ENCODE data around the gene FXYD1.

FXYD1 gene

DNA sequence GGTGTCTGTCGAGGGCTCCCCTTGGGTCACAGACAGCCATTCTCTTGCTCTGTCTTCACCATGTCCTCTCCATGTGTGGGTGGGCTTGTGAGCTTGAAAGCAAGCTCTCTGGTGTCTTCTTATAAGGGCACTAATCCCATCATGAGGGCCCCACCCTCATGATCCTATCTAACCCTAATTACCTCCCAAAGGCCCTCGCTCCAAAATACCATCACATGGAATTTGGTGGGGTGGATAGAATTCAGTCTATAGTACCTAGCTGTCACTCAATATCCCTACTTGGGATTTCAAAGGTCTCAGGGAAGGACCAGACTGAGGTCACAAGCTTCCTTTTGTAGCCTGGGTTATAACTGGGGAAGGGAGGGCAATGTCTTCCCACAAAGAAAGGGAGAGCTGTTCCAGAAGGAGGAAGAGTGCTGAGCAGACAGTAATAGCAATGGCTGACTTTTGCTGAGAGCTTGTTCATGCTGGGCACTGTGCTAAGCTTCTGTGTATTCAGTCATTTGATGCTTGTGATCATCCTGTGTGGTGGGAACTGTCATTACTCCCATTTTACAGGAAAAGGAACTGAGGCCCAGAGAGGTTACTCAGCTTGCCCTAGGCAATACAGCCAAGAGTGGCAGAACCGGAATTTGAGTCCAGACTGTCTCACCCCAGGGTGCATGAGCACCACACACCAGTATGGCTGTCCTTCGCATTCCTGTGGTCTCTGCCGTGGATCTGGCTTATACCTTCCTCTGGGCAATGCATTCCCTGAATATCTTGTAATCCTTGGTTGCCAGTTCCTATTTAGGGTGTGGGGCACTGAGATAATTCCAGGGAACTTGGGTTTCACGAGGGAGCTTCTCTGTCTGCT, 24.1 kb downstream of the FXYD1 start:
- ATAC-seq (no peak), DNase-seq (no peak)

DNA sequence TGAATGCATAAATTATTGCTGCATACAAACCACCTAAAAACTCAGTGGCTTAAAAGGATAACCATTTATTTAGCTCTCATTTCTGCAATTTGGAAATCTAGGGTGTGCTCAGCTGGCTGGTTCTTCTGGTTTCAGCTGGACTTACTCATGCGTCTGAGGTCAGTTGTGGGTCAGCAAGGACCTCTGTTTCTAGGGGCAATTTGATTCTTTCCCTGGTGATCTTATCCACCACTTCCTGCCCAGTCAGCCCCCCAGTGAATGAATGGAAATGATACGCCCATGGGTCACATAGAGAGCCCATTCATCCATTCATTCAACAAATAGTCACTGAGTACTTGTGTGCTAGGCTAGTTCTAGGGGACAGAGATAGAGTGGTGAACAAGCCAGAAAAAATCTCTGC, 25.8 kb downstream of the FXYD1 start:
- ATAC-seq (no peak), DNase-seq (no peak)

DNA sequence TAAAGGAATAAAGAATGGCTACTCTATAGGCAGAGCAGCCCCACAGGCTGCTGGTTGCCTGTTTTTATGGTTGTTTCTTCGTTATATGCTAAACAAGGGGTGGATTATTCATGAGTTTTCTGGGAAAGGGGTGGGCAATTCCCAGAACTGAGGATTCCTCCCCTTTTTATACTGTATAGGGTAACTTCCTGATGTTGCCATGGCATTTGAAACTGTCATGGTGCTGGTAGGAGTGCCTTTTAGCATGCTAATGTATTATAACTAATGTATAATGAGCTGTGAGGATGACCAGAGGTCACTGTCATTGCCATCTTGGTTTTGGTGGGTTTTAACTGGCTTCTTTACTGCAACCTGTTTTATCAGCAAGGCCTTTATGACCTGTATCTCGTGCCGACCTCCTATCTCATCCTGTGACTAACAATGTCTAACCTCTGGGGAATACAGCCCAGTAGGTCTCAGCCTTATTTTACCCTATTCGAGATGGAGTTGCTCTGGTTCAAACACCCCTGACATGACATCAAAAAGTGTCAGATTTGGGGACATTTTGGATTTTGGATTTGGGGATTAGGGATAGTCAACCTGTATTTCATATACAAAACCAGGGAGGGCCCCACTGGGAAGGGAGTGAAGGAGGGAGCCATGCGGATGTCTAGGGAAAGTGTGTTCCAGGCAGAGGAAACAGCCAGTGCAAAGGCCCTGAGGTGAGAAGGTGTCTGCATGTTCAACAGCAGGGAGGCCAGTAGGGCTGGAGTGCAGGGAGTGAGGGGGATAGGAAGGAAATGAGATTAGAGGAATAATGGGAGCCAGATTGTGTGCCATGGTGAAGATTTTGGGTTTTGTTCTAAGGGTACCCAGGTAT, 26.8 kb downstream of the FXYD1 start:
- DNase-seq (no peak), ATAC-seq (no peak)

DNA sequence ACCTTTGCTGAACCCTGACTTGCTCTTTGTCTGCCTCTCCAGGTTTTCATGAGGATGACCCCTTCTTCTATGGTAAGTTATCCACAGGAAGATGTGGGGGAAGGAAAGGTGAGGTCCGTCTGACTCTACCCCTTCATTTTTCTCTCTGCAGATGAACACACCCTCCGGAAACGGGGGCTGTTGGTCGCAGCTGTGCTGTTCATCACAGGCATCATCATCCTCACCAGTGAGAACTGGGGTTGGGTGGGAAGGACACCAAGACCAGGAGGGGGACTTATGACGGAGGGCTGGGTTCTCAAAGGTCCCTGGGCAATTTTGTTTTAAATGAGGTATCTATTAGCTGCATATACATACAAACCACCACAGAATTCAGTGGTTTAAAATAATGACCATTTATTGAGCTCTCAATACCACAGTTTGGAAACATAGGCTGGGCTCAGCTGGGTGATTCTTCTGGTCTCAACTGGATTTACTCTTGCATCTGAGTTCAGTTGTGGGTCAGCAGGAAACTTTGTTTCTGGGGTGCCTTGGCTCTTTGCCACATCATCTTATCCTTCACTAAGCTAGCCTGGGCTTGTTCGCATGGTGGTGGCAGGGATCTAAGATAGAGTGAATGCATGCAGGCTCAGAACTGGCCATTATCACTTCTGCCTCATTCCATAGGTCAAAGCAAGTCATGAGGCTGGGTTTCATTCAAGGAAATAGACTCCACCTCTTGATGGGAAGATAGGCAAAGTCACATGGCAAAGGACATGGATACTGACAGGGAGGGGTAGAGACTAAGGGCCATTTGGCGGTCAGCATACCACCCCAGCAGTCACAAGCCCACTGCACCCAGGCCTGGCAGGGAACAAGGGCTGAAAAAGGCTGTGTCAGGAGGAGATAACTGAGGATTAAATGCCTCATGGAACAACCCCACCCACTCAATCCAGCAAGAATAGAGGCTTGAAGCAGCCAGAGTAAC, 27.8 kb downstream of the FXYD1 start:
- no peak for ATAC-seq
- DNase-seq: peak; percentile 42

DNA sequence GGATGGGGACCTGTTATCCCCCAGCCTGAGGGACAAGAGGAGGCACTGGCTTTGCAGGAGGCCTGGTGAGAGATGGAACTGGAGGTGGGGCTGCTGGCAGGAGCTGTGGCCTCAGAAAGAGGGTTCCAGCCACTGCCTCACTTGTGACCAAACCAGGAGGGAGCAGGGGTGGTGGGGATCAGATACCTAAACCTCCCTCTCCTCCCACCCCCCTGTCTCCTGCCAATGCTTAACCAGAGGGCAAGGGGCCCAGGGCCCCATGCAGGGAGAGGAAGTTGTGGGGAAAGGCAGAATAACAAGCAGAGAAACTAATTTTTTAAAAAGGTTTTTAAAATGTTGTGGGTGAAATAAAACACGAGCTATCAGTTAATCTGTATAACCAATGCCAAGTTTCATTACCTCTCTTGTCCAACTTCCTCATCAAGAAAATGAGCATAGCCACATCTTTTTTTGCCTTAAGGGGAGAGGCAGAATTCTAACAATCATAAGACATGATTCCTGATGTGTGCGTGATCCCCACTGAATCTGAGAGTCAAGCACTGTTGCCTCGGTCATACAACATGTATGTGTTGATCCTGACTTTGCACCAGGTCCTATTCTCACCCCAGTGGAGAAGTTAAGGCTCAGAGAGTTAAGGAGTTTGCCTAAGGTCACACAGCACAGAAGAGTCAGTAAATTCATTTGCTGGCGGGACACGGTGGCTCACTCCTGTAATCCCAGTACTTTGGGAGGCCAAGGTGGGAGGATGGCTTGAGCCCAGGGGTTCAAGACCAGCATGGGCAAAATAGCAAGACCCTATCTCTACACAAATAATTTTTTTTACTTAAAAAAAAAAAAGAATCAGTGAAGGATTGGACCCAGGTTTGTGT, 28.9 kb downstream of the FXYD1 start:
- DNase-seq: no peak
- ATAC-seq: no peak

DNA sequence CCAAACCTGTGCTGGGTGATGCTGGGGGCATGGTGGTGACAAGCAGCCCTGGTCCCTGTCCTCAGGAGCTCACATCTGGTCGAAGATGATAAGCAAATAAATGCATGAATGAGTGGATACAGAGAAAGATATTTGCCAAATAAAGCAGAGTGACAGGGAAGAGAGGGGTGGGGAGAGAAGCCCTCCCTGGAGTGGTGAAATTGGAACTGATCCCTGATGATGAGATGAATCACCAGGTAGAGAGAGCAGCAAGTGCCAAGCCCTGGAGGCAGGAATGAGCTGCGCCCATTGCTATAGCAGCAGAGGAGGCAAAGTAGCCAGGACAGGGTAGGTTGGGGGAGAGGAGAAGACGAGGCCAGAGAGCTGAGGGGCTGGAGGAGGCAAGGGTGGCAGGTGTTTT, 29.6 kb downstream of the FXYD1 start:
- DNase-seq (no peak), ATAC-seq (no peak)

DNA sequence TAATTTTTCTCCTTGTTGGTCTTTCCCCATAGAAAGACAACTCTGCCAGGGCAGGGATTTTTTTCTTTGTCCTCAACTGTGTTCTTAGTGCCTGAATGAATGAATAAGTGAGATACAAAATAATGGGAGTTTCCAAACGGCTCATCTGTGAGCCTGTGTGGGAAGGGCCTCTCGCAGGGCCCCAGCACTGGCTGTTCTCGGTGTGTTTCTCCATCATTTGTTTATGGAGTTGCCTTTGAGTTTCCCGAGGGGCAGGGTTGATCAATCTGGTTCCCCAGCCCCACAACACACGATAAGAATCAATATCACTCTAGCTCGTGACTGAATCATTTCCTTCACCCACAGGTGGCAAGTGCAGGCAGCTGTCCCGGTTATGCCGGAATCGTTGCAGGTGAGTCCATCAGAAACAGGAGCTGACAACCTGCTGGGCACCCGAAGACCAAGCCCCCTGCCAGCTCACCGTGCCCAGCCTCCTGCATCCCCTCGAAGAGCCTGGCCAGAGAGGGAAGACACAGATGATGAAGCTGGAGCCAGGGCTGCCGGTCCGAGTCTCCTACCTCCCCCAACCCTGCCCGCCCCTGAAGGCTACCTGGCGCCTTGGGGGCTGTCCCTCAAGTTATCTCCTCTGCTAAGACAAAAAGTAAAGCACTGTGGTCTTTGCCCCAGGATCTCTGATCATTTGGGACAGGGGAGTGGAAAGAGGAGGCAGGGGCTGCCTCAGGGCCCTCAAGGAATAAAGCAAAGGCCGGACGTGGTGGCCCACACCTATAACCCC, 30.8 kb downstream of the FXYD1 start:
- ATAC-seq (peak; percentile 59), DNase-seq (no peak)

DNA sequence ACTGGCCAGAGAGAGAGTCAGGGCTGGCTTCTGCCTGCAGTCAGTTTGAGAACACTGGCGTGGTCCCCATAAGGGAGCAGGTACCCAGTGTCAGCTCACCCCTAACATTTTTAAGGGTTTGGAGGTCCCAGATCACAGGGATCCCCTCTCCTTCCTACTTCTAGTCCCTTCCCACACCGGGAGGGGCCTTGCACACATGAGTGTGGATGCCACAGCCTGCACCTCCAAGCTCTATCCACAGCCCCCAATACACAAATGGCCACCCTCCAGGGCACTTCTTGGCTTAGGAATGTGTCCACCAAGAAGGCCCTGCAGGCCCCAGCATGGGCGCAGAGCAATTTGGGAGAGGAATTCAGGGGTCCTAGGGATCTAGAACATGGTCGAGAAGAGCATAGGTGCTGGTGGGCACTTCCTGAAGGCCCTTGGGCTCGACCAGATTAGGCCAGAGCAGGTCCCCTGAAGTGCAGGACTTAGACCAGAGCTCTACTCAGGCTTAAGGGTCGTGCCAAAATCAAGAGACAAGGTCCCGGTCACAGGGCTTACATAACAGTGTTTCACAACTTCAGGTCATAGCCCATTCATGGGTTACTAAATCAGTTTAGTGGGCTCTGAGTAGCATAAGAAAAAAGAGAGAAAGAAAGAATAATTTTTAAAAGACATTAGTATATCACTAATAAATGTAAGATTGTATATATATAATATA, 31.9 kb downstream of the FXYD1 start:
- DNase-seq: no peak

DNA sequence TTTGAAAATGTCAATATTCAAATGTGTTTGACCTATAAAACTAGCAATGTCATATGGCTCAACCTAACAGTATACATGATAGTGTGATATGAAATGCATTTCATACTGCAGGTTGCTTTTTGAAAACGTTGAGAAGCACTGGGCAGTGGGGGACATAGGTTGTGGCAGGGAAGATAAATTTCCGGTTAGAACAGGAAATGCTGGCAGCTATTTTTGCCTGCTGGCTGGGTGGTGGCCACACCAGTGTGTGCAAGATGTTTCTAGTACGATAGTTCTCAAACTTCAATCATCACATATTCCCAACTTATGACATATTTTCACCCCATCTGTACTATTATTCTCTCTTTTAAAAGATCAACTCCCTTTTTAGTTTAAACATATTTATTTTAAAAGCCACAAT, 33.1 kb downstream of the FXYD1 start:
- ATAC-seq (no peak), DNase-seq (no peak)

More for the DNA sequence above, 31.9 kb downstream of the FXYD1 start:
- ATAC-seq: no peak

DNA sequence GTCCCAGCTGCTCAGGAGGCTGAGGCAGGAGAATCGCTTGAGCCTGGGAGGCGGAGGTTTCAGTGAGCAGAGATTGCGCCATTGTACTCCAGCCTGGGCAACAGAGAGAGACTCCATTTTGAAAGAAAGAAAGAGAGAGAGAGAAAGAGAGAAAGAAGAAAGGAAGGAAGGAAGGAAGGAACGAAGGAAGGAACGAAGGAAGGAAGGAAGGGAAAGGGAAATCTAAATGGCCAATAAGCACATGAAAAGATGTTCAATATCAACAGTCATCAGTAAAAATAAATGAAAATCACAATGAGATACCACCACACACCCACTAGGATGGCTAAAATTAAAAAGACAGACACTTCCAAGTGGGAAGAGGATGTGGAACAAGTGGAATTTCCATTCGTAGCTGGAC, 35.6 kb downstream of the FXYD1 start:
- ATAC-seq: no peak

DNA sequence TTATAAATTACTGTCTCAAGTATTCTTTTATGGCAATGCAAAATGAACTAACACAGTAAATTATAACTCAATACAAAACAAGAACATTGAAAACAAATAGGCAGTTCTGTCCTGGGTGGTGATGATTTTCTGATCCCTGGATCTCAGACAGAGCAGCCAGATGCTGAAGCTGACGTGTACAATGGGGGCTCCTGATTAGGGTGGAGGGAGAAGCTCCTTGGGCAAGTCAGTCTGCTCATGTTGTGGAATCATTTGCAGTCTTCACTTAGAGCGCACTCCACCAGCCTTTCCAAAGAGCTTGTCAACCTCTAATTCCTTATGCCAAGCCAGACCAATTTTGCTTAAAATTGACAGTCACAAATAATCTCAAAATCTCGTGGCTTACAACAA, 37.6 kb downstream of the FXYD1 start:
- DNase-seq: no peak
- ATAC-seq: no peak

More for the DNA sequence above, 35.6 kb downstream of the FXYD1 start:
- no peak for DNase-seq

DNA sequence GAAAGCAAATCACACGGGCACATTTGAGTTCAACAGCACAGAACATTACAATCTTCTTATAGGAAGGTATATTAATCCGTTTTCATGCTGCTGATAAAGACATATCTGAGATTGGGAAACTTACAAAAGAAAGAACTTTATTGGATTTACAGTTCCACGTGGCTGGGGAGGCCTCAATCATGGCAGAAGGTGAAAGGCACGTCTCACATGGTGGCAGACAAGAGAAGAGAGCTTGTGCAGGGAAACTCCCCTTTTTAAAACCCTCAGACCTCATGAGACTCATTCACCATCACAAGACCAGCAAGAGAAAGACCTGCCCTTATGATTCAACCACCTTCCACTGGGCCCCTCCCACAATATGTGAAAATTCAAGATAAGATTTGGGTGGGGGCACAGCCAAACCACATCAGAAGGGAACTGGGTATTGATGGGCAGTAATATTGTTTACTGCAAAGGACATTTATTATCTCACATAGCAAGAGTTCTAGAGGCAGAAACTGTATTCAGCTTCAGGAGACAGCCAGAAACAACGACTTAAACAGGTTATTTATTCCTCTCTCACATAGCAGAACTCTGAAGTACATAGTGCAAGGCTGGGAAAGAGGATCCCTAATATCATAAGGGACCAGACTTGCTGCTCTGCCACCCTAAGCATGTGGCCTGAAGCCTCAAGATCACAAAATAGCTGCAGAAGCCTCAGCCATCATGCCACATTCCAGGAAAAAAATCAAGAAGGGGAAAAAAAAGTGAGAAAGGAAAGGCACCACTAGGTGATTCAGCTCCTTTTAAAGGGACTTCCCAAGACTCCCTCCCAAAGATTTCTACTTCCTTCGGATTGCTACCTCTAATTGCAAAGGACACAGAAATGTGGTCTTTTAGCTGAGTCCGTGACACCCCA, 39.0 kb downstream of the FXYD1 start:
- no peak for ATAC-seq

DNA sequence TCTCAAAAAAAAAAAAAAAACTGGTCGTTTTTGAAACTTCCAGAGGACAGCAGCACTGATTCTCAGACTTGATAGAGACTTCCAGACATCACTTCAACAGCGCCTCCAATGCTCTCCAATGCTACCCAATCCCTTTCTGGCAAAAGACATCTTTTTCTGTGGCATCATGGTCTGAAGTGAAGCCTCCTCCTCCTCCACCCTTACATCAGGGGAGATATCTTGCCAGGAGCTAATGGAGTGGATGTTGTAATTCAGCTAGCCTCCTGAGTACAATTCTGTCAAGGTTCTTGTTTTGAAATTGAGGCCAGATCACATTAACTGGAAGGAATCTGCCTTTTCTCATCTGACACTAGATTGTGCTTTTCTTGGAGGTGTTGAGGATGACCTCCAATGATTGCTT, 40.1 kb downstream of the FXYD1 start:
- DNase-seq (no peak), ATAC-seq (no peak)

More for the DNA sequence above, 39.0 kb downstream of the FXYD1 start:
- no peak for DNase-seq

DNA sequence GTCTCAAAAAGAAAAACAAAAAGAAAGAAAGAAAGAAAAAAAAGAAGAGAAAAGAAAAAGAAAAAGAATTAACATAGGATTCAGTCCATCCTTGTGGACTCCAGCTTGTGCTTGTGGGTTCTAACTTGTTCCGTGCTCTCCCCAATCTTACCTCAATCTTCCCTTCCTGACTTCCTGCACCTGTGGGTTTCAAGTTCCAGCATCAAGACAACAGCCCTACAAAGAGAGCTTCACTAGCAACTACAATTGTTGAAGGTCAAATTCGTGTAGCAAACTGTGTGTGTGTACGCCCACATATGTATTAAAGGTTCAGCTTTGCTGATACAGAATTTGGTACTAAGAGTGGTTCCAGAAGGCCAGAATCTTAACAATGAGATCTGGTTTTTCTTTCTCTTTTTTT, 41.2 kb downstream of the FXYD1 start:
- DNase-seq: no peak

DNA sequence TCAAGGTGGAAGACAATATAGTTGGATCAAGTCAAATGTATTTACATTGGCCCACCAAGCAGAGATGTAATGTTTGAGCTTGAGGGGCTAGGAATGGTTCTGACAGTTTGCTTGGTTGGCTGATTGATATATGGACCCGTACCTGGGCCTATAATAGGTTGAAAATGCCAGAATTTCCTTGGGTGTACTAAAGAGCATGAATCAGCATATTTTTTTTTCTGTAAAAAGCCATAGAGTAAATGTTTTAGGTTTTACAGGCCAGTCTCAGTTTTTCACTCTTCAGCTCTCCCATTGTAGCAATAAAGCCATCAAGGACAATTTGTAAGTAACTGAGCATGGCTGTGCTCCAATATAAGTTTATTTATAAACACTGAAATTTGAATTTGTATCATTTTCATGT, 42.8 kb downstream of the FXYD1 start:
- DNase-seq: no peak
- no peak for ATAC-seq

More for the DNA sequence above, 41.2 kb downstream of the FXYD1 start:
- ATAC-seq: peak; percentile 53

DNA sequence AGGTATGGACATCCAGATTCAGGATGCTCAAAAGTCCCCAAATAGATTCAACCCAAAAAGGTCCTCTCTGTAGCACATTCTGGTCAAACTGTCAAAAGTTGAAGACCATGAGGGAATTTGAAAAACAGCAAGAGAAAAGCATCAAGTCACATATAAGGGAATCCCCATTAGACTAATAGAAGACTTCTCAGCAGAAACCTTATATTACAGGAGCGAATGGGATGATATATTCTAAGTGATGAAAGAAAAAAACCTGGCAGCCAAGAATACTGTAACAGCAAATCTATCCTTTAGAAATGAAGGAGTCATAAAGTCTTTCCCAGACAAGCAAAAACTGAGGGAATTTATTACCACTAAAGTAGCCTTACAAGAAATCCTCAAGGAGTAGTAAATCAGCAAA, 45.6 kb downstream of the FXYD1 start:
- DNase-seq (no peak), ATAC-seq (no peak)

DNA sequence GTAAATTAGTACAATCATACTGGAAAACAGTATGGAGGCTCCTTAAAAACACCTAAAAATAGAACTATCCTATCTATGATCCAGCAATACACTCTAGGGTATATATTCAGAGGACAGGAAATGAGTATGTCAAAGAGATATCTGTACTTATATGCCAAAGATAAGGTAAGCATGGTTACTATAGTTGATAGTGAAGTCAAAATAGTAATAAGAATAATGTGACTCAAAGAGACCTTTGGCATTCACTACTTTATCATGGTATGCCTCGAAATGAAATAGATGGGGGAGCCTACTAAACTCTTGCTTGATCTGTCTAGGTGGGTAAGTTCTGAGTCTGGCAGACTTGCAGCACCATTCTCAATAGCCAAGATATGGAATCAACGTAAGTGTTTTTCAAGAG, 46.3 kb downstream of the FXYD1 start:
- ATAC-seq: peak; percentile 61
- DNase-seq: no peak

Data from stimulated activated naive CD8-positive, alpha-beta T cell treated with anti-CD3 and anti-CD28 coated beads, Interleukin-15, Interleukin-2, amounts not matched to agents 100 U/mL and 50 U/mL, for 24 hours (primary cell).